Retinal pigment epithelial cell (primary cell): ENCODE data around the gene PADI1.
"Not testable (repeated sequence)": the region's sequence is repeated elsewhere in the genome, so short reads cannot be mapped to it uniquely, and the experiment has no call there.

ENCODE experiments used
- DNase-seq: peaks from one replicate; pipeline ENCODE4 v3.0.0-alpha.2; 2010; ENCODE audit warnings: low read depth
- H3K4me3 ChIP-seq: 2 replicates; pipeline ENCODE4 v1.5.1; 2011; ENCODE audit warnings: mild to moderate bottlenecking, low read length, control low read depth, moderate library complexity
- TF ChIP-seq, protein P1 (sequence below): conservative IDR thresholded peaks from 2 replicates; pipeline ENCODE4 v1.5.1; 2011; ENCODE audit warnings: low read depth, low read length, control low read depth, inconsistent platforms

PADI1 gene

GRCh38 chr1:17233675-17234320 is 28.9 kb downstream of the PADI1 start:
- TF ChIP-seq, protein P1, sequence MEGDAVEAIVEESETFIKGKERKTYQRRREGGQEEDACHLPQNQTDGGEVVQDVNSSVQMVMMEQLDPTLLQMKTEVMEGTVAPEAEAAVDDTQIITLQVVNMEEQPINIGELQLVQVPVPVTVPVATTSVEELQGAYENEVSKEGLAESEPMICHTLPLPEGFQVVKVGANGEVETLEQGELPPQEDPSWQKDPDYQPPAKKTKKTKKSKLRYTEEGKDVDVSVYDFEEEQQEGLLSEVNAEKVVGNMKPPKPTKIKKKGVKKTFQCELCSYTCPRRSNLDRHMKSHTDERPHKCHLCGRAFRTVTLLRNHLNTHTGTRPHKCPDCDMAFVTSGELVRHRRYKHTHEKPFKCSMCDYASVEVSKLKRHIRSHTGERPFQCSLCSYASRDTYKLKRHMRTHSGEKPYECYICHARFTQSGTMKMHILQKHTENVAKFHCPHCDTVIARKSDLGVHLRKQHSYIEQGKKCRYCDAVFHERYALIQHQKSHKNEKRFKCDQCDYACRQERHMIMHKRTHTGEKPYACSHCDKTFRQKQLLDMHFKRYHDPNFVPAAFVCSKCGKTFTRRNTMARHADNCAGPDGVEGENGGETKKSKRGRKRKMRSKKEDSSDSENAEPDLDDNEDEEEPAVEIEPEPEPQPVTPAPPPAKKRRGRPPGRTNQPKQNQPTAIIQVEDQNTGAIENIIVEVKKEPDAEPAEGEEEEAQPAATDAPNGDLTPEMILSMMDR: no peak
- no peak overlapping the region for H3K4me3 ChIP-seq
- peak; percentile 84 for DNase-seq

DNA sequence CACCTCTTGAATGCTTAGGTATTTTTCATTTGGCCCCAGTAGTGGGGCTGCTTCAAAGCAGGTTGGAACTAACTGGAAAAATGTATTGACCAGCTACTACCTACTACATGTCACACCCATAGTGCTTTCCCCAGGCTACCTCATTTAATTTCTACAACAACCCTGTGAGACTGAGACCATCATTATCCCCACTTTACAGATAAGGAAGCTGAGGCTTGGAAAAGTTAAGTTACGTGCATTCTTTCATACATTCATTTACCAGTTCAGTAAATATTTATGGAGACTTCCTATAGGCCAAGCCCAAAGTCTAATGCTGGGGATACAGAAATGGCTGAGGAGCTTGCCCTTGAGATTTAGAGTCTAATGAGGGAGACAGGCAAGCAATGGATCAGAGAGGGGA is 29.5 kb downstream of the PADI1 start:
- H3K4me3 ChIP-seq: no peak overlapping the region
- no peak for DNase-seq
- TF ChIP-seq, protein P1: no peak

DNA sequence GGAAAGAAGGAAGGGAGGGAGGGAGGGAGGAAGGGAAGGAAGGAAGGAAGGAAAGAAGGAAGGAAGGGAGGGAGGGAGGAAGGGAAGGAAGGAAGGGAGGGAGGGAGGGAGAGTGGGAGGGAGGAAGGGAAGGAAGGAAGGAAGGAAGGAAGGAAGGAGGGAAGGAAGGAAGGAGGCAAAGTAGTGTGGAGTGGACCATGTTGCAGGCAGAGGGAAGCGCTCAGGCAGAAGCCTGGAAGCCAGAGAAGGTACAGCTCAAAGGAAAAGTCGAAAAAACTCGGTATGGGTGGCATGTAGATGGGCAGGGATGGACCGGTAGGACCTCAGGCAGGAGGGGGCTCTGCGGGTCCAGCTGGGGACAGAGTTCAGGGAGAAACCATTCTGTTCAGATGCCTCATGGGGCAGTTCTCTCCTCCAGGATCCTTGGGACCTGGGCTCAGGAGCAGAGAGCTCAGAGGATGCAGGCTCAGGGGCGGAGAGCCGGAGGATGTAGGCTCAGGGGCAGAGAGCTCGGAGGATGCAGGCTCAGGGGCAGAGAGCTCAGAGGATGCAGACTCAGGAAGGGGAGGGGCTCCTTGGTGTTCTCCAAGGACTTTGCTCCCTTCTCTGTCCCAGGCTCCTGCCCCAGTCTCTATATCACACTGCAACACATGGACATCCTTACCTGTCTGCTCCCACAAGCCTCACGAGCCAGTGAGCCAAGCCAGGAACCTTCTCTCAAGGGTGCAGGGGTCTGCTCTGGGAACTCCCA is 30.4 kb downstream of the PADI1 start:
- no peak for DNase-seq
- H3K4me3 ChIP-seq: no peak overlapping the region
- TF ChIP-seq, protein P1: no peak

DNA sequence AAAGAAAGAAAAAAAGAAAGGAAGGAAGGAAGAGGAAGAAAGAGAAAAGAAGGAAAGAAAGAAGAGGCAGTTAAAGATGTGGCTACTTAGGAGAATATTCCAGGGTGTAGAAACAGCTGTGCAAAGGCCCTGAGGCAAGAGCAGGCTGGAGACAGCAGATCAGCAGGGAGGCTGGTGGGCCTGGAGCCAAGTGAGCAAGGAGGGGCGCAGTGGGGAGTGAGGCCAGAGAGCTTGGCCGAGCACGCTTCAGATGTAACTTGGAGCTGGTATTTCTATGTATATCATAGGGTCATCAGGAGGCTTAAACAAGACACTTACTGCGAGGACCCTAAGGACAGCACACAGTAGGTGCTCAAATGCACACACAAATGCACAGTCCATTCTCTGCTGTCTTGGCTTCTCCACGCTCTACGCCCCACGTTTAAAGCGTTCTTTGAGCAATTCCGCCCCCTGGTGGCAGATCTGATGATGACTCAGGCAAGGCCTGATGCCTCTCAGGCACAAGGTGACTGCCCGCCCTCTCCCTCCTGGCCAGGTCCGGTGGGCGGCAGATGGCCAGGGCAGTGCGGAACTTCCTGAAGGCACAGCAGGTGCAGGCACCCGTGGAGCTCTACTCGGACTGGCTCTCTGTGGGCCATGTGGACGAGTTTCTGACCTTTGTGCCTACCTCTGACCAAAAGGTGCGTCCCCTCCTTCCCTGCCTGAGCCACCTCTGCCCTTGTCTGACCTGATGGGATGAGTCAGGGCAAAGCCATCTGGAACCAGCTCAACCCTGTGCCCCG is 32.0 kb downstream of the PADI1 start:
- TF ChIP-seq, protein P1: peak; percentile 78
- no peak overlapping the region for H3K4me3 ChIP-seq
- no peak for DNase-seq

DNA sequence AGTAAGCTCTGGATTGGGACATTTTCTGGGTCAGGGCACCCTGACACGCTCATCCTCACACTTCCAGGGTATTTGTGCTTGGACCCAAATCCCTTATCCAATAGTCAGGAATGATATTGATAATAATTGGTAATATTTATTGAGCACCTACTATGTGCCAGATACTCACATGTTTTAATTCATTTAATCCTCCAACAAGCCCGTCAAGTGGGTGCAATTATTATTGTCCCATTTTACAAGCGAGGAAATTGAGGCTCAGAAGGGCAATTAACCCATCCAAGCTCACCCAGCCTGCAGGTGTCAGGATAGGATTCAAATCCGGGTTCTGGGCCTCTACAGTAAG is 32.6 kb downstream of the PADI1 start:
- TF ChIP-seq, protein P1: no peak
- no peak overlapping the region for H3K4me3 ChIP-seq
- no peak for DNase-seq

DNA sequence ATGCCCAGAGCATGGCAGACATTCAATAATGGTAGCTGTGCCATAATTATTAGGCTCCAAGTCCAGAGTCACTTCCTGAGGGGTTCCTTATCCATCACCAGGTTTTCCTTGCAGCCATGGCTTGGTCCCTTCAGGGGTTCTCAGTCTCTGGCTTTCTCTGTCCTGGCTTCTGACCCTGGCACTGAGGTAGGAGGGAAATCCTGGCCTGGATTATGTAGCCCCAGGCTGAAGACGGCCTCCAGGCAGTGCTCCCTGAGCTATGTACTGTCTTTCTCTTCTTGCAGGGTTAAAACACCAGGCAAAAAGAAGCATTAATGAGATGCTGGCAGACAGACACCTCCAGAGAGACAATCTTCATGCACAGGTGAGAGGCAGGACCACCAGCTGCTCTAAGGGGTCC is 34.5 kb downstream of the PADI1 start:
- peak; percentile 90 for DNase-seq
- TF ChIP-seq, protein P1: no peak
- no peak overlapping the region for H3K4me3 ChIP-seq

DNA sequence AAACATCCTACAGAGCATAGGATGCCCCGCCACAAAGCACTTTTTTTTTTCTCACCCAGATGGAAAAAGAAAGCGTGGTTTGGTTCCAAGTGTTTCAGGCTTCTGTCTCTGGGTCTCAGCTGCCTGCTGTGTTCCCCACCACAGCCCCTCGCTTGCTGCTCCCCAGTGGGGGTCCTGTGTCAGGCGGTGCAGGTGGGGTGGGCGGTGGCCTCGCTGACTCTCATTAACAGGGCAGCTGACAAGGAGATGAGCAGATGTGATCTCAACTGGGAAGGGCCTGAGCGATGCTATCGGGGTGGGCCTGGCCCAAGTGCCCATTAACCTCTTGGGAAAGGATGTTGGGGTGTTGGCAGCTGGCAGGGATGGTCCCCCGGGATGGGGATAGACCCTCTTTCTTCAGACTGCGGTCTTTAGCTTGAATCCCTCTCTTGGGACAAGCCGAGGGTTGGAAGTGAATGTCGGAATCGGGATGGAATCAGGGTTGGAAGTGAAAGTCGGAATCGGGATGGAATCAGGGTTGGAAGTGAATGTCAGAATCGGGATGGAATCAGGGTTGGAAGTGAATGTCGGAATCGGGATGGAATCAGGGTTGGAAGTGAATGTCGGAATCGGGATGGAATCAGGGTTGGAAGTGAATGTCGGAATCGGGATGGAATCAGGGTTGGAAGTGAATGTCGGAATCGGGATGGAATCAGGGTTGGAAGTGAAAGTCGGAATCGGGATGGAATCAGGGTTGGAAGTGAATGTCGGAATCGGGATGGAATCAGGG is 36.3 kb downstream of the PADI1 start:
- DNase-seq, H3K4me3 ChIP-seq: not testable (repeated sequence)

DNA sequence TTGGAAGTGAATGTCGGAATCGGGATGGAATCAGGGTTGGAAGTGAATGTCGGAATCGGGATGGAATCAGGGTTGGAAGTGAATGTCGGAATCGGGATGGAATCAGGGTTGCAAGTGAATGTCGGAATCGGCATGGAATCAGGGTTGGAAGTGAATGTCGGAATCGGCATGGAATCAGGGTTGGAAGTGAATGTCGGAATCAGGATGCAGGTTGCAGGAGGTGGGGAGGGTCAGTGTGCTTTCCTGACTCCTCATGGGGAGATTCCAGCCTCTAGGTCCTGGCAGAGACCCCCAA is 36.8 kb downstream of the PADI1 start:
- H3K4me3 ChIP-seq, DNase-seq: not testable (repeated sequence)
